Gastroesophageal sphincter (tissue), 3 donors: ENCODE results near the gene IHH.

Experiments used
- CTCF ChIP-seq, 4 experiments: fragments of 200-600 bp in 2 of 4; fragments of 450-650 bp in 2 of 4; sonication (generic) in 1 of 4; IDR thresholded peaks; one replicate each; pipeline ENCODE4 v1.5.1; 2017 to 2019; ENCODE audit warnings: antibody characterized with exemption in 4 of 4, mild to moderate bottlenecking in 2 of 4, moderate library complexity in 2 of 4
- EP300 ChIP-seq: sonication (generic); formaldehyde crosslinking; IDR thresholded peaks from one replicate; pipeline ENCODE4 v1.6.1; 2017; ENCODE audit warnings: antibody characterized with exemption, mild to moderate bottlenecking
- POLR2A ChIP-seq, 2 donors: fragments of 450-650 bp; IDR thresholded peaks; one replicate each; pipeline ENCODE4 v1.6.1; 2017; ENCODE audit warnings: antibody characterized with exemption in 2 of 2, mild to moderate bottlenecking in 2 of 2, moderate library complexity in 1 of 2

- TF ChIP-seq CTCF (IDR thresholded peaks at IDR 0.05) = no peak
- TF ChIP-seq POLR2A (IDR thresholded peaks at IDR 0.05) = no peak
- TF ChIP-seq EP300 = no peak
Observed at GRCh38 chr2:219087848-219088247, 27.1 kb upstream of the IHH start.
